Left hindlimb (tissue), 1 donor: Measurements from ENCODE around the gene TBL2.
"Not testable (repeated sequence)": the region's sequence is repeated elsewhere in the genome, so short reads cannot be mapped to it uniquely, and the experiment has no call there.

ENCODE experiments used
- DNase-seq: peaks from one replicate; pipeline ENCODE4 v3.0.0-alpha.2; 2018

The TBL2 gene

DNA sequence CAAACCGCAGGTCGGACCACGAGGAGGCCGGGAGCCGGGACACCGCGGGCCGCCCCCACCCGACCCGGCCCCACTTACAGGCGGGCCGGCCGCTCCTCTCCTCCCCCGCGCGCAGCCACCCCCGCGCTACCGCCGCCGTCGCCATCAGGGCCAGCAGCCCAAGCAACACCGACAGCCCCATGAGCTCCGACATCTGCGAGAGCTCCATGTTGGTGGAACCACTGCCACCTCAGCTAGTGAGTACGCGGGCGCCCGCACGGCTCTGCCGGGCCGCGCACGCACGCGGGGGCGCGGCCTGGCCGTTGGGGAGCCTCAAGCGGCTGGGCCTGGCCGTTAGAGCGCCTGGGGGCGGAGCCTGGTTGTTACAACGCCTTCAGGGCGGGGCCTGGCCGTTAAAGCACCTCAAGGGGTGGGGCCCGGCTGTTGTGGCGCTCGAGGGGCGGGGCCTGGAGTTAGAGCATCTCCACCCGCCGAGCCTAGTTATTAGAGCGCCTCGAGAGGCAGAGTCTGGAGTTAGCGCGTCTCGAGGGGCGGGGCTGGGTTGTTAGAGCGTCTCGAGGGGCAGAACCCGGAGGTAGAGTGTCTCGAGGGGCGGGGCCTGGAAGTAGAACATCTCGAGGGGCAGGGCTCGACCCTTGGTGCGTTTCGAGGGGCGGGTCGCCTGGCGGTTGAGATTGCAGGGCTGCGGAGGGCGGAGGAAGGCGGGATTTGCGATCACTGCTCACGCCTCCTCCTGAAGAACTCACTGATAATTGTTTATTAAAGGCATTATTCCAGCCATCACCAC is at the start of gene TBL2:
Gene TBL2, minus strand, starts transcription at position 238 of the 787 bp plus-strand sequence. Its CDS starts 30 bp downstream, at position 208.
- peak; percentile 99 for DNase-seq

- DNase-seq, result peak; percentile 35
These were observed 48.4 kb upstream of the TBL2 start for GRCh38 chr7:73626814-73627213.

DNA sequence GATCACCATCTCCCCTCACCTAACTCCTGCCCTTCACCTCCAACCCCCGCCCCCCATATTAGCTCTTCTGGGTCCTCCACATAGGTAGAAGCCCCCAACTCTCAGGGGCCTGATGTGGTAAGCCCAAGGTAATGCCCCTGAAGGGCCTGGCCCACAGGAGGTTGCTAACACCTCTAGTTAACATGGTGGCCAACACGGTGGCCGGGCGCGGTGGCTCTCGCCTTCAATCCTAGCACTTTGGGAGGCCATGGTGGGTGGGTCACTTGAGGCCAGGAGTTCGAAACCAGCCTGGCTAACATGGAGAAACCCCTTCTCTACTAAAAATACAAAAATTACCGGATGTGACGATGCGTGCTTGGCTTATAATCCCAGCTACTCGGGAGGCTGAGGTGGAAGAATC is 46.9 kb upstream of the TBL2 start:
- no peak for DNase-seq

DNA sequence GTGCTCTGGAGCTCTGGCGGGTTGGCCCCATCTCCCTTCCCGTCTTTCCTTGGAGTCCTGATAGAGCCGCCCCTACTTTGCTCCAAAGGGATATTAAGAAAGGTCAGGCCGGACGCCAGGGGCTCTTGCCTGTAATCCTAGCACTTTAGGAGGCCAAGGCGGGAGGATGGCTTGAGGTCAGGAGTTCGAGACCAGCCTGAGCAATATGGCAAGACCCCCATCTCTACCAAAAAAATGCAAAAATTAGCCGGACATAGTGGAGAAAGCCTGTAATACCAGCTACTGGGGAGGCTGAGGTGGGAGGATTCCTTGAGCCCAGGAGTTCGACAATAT is 46.3 kb upstream of the TBL2 start:
- no peak for DNase-seq

GRCh38 chr7:73623798-73624668 is 45.7 kb upstream of the TBL2 start, which contains the start of gene MLXIPL:
TSS of gene MLXIPL (minus strand) at chr7:73624522. CDS start at chr7:73624492, 30 bp downstream.
- DNase-seq, result peak; percentile 51

DNA sequence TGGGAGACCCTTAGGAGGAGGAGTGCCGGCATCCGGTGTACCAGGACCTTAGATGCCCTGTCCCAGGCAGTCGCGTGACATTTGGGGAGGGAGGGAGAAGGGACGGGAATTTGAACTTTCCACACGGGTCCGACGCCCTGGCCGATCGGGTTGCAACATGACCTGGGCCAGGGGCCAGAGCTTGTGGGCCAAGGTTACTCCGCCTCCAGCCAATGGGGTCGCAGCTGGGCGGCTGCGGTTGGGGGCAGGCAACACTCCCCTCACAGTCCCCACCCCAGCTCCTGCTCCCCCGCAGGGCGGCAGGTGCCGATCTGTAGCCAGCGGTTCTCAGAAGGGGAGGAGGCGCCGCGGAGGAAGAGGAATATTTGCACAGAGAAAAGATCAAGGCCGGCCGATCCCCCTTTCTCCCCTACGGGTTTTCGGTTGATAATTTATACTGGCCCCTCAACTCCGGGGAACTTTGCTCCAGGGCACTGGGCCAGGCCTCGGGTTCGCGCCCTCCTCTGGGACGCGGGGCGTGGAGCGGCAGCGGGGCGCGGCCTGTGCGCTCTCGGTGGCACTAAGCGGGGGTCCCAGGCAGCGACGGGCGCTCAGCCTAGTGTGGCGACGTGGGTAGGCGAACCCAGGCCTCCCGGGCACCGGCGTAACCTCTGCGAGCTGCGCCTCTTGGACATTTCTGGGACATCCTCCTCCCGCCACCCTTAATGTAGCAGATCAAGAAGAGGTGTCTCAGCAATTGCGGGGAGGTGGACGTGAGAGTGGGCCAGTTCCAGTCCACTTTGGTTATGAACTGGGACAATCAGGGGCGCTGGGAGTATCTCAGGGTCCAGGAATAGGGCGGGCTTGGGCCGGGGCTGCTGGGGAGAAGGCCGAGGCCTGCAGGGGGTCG is 44.8 kb upstream of the TBL2 start:
- no peak for DNase-seq

DNA sequence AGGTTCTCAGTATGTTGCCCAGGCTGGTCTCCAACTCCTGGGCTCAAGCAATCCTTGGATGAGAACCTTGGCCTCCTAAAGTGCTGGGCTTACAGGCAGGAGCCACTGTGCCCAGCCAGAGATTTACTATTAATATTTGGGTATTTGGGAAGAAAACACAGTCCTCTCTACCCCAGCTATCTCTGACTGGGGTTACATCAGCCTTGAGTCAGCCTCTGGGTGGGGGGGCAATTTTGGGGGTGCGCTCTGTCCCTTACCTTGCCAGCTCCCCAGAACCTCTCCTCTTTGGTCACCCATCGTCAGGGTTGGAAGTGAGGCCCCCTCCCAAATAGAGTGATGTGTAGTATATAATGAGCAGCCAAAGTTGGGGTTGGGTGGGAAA is 44.1 kb upstream of the TBL2 start:
- DNase-seq, result no peak

DNA sequence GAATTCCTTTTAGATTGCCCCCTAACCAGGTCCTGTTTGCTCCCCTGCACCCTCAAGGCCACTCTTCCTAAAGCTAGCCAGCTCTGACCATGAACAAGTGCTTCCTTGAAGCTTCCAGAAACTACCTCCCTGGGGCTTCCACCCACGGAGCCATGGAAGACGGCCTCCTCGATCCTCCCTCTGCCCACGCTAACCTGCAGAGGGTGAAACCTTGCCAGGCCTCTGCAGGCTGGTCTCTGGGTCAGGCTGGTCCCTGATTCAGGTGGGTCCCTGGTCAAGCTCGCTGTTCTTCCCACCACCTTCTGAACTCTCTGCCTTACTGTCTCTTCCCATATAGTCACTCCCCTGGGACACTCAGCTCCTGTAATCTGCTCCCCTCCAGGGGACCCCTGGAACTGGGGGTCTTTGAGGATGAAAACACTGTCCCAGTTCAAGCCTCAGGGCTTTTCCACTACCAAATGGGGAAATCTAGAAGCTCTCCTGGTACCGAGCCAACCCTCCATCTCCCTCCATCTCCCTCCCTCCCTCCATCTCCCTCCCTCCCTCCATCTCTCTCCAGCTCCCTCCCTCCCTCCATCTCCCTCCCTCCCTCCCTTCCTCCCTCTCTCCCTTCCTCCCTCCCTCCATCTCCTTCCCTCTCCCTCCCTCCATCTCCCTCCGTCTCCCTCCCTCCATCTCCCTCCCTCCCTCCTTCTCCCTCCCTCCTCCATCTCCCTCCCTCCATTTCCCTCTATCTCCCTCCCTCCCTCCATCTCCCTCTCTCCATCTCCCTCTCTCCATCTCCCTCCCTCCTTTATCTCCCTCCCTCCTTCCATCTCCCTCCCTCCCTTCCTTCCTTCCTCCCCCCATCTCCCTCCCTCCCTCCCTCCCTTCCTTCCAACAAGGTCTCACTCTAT is 43.0 kb upstream of the TBL2 start:
- DNase-seq, result no peak

DNA sequence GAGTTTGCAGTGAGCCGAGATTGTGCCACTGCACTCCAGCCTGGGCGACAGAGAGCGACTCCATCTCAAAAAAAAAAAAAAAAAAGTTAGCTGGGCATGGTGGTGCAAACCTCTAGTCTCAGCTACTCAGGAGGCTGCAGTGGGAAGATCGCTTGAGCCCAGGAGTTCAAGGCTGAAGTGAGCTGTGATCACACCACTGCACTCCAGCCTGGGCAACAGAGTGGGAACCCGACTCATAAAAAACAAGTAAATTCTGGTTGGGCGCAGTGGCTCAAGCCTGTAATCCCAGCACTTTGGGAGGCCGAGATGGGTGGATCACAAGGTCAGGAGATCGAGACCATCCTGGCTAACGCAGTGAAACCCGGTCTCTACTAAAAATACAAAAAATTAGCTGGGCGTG is 41.0 kb upstream of the TBL2 start:
- not testable (repeated sequence) for DNase-seq

- DNase-seq, result no peak
These were observed 40.2 kb upstream of the TBL2 start for GRCh38 chr7:73618538-73618937.

DNA sequence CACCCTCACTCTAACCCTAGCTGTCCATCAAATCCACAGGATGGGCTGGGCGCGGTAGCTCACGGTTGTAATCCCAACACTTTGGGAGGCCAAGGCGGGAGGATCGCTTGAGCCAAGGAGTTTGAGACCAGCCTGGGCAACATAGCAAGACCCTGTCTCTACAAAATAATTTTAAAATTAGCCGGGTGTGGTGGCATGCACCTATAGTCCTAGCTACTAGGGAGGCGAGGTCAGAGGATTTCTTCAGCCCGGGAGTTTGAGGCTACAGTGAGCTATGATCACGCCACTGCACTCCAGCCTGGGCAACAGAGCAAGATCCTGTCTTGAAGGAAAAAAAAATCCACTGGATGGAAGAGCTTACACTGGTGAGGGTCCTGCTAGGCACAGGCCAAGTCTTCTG is 39.1 kb upstream of the TBL2 start:
- not testable (repeated sequence) for DNase-seq

DNA sequence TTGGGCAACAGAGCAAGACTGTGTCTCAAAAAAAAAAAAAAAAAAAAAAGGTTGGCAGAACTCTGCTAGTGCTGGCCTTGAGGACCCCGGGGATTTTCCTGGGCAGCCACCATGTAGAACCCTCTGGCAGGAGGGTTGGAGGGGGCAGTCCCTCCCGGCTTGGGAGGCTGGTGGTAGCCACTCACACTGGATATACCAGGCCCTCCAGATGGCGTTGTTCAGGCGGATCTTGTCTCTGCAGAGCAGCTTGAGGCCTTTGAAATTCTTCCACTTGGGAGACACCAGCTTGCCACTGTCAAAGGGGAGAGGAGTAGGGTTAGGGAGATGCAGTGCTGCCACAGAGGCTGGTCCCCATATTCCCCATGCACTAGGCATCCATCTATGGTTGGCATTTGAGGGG is 37.5 kb upstream of the TBL2 start:
- DNase-seq, result no peak

GRCh38 chr7:73614937-73615336 is 36.6 kb upstream of the TBL2 start:
- DNase-seq, result not testable (repeated sequence)

- no peak for DNase-seq
These were observed 35.8 kb upstream of the TBL2 start for GRCh38 chr7:73613954-73614735.

DNA sequence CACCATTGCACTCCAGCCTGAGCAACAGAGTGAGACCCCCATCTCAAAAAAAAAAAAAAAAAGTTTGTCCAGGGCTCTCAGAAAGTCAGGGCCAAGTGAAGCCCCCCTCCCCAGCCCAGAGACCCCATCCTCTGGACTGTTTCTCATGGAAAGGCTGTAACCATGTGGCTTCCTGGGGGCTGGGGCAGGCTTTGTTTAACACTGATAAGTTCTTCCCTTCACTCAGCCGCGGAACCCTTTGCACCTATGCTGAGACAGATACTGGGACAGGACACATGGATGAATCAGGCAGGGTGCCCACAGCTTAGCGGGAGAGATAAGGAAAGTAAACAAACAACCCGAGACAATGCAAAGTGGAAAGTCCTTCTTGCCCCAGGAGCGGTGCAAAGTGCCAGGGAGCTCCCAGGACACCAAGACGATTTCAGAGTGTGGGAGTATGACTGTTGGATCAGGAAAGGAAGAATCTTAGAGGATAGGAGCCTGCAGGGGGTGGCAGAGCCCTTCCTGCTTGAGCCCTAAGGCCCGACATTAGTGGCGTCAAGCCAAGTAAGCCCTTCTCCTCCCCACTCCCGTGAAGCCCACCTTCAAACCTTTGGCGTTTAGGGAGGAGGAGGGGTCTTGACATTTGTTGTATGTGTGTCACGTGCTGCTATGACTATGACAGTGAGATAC is 34.4 kb upstream of the TBL2 start:
- peak; percentile 25 for DNase-seq

- DNase-seq, result peak; percentile 31
These were observed 32.7 kb upstream of the TBL2 start for GRCh38 chr7:73611017-73611555.

GRCh38 chr7:73610105-73610504 is 31.7 kb upstream of the TBL2 start:
- DNase-seq, result peak; percentile 2

DNA sequence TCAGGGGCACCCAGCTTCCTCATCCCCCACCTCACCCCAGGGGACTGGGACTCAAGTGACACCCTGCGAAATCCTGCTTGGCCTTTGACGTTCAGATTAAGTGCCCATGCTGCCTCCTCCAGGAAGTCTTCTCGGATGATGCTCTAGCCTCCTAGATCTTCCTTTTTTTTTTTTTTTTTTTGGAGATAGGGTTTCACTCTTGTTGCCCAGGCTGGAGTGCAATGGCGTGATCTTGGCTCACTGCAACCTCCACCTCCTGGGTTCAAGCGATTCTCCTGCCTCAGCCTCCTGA is 29.3 kb upstream of the TBL2 start:
- DNase-seq, result not testable (repeated sequence)

DNA sequence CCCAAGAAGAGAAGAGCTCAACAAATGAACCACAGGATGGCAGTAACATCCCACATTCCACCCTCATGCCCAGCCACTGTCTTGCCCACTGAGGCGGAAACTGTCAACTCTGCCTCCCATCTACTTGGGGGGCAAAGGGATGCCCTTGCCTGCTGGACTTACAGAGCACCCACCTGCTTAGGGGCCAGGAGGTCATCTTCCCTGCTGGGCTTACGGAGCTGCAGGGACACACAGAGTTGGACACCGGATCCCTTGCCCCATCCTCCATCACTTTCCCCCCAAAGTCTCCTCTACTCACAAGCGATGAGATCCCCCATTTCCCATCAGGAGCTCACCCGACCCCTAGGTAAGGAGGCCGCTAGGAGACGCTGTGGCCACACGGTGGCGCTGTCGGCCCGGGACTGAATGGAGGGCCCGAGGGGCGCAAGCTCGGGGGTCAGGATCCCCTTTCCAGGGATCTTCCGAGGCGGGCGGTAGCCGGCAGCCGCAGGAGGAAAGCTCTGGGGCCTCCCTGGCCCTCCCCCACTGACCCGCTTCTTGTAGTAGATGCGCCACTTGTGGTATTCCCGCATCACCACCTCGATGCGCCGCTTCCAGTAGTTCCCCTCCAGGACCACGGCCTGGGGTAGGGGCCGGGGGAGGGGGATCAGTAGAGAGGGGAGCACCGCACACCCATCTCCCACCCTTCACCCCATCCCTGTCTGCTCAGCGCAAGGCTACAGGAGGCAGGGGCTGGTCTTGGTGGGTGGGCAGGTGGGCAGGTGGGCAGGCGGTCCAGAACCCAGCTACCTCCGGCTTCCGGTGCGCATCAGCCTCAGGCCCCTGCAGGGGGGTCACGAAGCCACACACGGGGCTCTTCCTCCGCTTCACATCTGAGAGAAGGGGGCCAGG is 28.7 kb upstream of the TBL2 start:
- DNase-seq, result peak; percentile 63
